T-helper 22 cell (primary cell): ENCODE data around the gene CMC2.

Experiments used
- DNase-seq: peaks from one replicate; pipeline ENCODE4 v3.0.0-alpha.2; 2020; ENCODE audit warnings: low read depth

The CMC2 gene

DNA sequence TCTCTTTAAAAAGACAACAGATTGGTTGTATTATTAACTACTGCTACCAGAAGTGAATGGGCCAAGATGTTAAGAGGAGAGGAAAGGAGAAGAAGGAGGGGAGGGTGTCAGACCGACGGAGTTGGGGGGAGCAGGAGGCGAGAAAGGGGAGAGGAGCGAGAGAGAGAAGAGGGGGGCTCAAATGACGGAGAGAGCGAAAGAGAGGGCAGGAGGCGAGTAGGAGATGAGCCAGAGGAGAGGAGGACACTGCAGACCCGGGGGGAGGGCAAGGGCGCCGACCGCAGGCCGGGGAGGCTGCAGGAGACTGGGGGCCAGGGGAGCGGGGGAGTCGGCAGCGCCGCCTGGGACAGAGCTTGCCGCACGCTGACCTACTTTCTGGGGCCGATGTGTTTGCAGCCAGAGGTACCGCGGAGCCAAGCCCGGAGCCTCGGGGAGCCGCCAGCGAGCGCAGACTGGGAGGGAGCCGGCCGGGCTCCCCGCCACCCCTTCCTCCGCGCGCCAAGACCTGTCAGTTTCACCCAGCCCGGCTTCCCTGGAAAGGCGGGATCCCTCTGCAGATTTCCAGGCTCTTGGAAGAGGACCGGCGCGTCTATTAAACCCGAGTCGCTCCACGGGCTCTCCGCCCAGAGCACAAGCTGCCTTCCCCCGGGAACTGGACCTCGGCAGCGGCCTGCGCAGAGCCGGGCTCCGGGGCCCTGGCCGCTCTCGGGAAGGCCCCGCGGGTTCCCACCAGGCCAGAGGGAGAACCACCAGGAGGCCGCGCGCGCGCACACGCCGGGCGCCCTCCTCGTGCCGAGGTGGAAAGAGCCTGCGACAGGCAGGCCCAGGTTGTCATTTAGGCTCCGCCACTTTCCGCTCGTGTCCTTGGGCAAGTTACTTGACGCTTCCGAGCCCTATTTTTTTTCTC lies 74.6 kb downstream of the CMC2 start:
- DNase-seq: no peak

DNA sequence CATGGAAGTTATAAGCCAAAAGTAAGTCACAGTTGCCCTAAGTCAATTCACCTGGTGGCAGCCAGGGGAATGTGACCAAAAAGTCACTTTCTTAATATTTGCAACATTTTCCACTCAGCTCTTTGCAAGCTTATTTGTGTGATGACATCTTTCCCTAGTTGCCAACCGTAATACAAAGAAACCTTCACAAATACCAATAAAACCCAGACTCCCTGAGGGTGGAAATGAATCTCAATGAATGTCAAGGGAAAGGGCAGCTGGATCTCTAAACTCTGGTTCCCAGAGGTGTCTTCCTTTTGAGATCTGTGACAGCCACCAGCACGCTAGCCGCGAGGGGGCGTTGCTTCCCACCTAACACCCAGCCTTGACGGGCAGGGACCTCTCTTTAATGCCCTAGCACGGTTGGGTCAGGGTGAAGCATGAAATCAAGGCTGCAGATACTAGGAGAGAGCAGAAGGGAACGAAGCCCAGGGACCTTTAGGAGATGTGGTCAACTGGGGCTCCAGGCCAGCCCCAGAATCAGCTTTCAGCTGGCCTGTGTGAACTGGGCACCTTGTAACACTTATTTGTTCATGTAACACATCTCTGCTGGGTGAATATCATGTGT lies 82.2 kb downstream of the CMC2 start:
- DNase-seq: no peak

GRCh38 chr16:80923356-80923755 lies 83.3 kb downstream of the CMC2 start:
- DNase-seq: no peak
